ENCODE measurements around the gene CALHM4.

CALHM4 gene

GRCh38 chr6:116562614-116563013, 9.1 kb downstream of the CALHM4 start:
- Histone ChIP-seq H3K9me3 (no peaks in the 10 kb centered on the region), H3K36me3 (no peaks in the 10 kb centered on the region), H3K4me1 (ENCODE audit: control insufficient read depth in 1 of 2, insufficient read depth in 1 of 2, low read depth in 1 of 2, low read length in 1 of 2) (peaks cover 0 to 5% of the 10 kb centered on the region in 2 experiments), H3K27ac (no peak overlapping the region), H3K27me3 (peaks cover 37% of the 10 kb centered on the region), H3K4me3 (ENCODE audit: low read depth in 1 of 2, low read length in 1 of 2) (no peak overlapping the region)
- no peak for TF ChIP-seq CTCF (IDR thresholded peaks at IDR 0.05)

- Histone ChIP-seq H3K4me1 (ENCODE audit: control insufficient read depth in 1 of 2, insufficient read depth in 1 of 2, low read depth in 1 of 2, low read length in 1 of 2) (peaks cover 5 to 9% of the 10 kb centered on the region in 2 experiments), H3K27me3 (peaks cover 37% of the 10 kb centered on the region), H3K4me3 (ENCODE audit: low read depth in 1 of 2, low read length in 1 of 2) (no peak overlapping the region), H3K9me3 (no peaks in the 10 kb centered on the region), H3K27ac (no peak overlapping the region), H3K36me3 (no peaks in the 10 kb centered on the region)
- TF ChIP-seq CTCF (IDR thresholded peaks at IDR 0.05): no peak
Observed at GRCh38 chr6:116563830-116564229, 10.3 kb downstream of the CALHM4 start.

- H3K4me3 ChIP-seq (ENCODE audit: low read depth in 1 of 2, low read length in 1 of 2): no peak overlapping the region
- no peaks in the 10 kb centered on the region for H3K9me3 ChIP-seq
- peaks cover 10 to 14% of the 10 kb centered on the region in 2 experiments for H3K4me1 ChIP-seq (ENCODE audit: control insufficient read depth in 1 of 2, insufficient read depth in 1 of 2, low read depth in 1 of 2, low read length in 1 of 2)
- no peaks in the 10 kb centered on the region for H3K36me3 ChIP-seq
- H3K27me3 ChIP-seq: peaks cover 37% of the 10 kb centered on the region
- no peak overlapping the region for H3K27ac ChIP-seq
- no peak for TF ChIP-seq CTCF (IDR thresholded peaks at IDR 0.05)
Observed at GRCh38 chr6:116564311-116564710, 10.8 kb downstream of the CALHM4 start.

GRCh38 chr6:116564921-116565872, 11.6 kb downstream of the CALHM4 start:
- Histone ChIP-seq H3K27ac (no peak overlapping the region), H3K4me3 (ENCODE audit: low read depth in 1 of 2, low read length in 1 of 2) (no peak overlapping the region), H3K27me3 (peaks cover 37% of the 10 kb centered on the region), H3K36me3 (no peaks in the 10 kb centered on the region), H3K4me1 (ENCODE audit: control insufficient read depth in 1 of 2, insufficient read depth in 1 of 2, low read depth in 1 of 2, low read length in 1 of 2) (peaks cover 13 to 22% of the 10 kb centered on the region in 2 experiments), H3K9me3 (no peaks in the 10 kb centered on the region)
- TF ChIP-seq CTCF (IDR thresholded peaks at IDR 0.05): no peak

- no peaks in the 10 kb centered on the region for H3K36me3 ChIP-seq
- peaks cover 33% of the 10 kb centered on the region for H3K27me3 ChIP-seq
- H3K9me3 ChIP-seq: no peaks in the 10 kb centered on the region
- no peak for TF ChIP-seq CTCF (IDR thresholded peaks at IDR 0.05)
- peaks cover 36 to 41% of the 10 kb centered on the region in 2 experiments for H3K4me1 ChIP-seq (ENCODE audit: control insufficient read depth in 1 of 2, insufficient read depth in 1 of 2, low read depth in 1 of 2, low read length in 1 of 2)
- no peak overlapping the region for H3K27ac ChIP-seq
- H3K4me3 ChIP-seq (ENCODE audit: low read depth in 1 of 2, low read length in 1 of 2): no peak overlapping the region
Observed at GRCh38 chr6:116568111-116568510, 14.6 kb downstream of the CALHM4 start.
